ENCODE data around the gene GMPR.

- no peak for TF ChIP-seq CTCF (IDR thresholded peaks at IDR 0.05)
- TF ChIP-seq ZFX (IDR thresholded peaks at IDR 0.05; ENCODE audit: borderline replicate concordance): no peak
These were observed 16.1 kb downstream of the GMPR start for GRCh38 chr6:16254535-16254934.
